ENCODE results near the gene KANSL1L.

The KANSL1L gene

DNA sequence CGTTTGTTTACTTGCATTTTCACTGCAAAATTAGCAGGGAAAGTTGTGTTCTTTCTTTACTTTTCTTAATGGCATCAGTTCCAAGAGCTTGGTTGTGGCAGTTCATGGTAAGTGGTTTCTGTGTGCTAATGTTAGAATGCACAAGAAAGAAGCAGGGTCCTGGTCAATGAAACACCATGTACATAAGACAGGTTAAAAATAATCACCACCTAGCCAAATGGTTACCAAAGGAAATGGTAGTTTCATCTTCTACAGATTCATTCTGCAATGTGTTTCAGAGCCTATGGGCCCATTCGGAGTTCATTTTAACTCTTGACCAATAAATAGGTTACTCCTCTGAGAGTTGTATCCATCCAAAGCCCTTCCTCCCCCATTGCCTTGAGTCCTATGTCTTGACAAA, 186.9 kb downstream of the KANSL1L start:
- H3K4me3 ChIP-seq (ENCODE audit: low read length), result no peak overlapping the region
- H3K4me2 ChIP-seq (ENCODE audit: low read length), result no peak overlapping the region
- TF ChIP-seq, protein P1, sequence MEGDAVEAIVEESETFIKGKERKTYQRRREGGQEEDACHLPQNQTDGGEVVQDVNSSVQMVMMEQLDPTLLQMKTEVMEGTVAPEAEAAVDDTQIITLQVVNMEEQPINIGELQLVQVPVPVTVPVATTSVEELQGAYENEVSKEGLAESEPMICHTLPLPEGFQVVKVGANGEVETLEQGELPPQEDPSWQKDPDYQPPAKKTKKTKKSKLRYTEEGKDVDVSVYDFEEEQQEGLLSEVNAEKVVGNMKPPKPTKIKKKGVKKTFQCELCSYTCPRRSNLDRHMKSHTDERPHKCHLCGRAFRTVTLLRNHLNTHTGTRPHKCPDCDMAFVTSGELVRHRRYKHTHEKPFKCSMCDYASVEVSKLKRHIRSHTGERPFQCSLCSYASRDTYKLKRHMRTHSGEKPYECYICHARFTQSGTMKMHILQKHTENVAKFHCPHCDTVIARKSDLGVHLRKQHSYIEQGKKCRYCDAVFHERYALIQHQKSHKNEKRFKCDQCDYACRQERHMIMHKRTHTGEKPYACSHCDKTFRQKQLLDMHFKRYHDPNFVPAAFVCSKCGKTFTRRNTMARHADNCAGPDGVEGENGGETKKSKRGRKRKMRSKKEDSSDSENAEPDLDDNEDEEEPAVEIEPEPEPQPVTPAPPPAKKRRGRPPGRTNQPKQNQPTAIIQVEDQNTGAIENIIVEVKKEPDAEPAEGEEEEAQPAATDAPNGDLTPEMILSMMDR (IDR thresholded peaks at IDR 0.05; ENCODE audit: low read depth, low read length, poor library complexity, severe bottlenecking), result no peak
- no peak for TF ChIP-seq EZH2phosphoT487 (IDR thresholded peaks at IDR 0.05; ENCODE audit: borderline replicate concordance, low read length)

DNA sequence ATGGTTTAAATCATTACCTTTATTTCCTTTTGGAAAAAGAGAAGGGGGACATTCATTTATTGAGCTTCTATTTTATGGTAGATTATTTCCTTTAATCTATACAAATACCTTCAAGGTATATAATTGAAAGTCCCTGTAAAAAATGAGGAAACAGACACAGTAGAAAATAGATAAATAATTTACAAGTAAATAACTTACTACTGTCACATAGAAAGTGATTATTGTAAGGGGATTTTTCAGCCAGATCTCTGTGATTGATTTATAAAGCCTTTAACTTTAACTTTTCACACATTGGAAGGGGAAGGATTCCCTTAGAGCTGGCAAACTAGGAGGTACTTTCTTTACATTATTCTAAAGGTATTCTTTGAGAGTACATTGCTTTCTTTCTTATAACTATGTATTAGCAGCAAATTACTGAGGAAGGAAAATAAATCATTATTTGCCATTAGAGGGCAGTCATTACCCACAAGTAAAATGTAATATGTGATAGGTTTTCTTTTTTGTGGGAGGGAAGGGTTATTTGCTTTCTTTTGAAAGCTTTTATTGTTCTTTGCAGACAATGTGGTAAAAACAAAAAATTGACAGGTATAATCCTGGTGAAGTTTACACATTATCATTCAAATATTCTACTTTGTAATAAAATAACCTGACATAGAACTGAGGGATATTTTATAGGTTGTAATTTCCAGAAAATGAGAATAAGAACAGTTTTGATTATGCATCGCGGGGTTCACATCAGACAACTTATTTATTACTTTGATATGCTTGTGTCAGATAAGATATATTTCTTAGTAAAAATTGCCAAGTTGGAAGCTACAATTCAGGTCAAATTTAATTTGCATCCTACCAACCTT, 193.6 kb downstream of the KANSL1L start:
- no peaks in the 10 kb centered on the region for H3K9me3 ChIP-seq (ENCODE audit: control insufficient read depth, insufficient read depth, low read length)
- H4K20me1 ChIP-seq (ENCODE audit: control insufficient read depth, insufficient read depth, low read depth, low read length), result no peaks in the 10 kb centered on the region
- H3K36me3 ChIP-seq (ENCODE audit: control insufficient read depth, low read length), result no peaks in the 10 kb centered on the region
- H3K4me2 ChIP-seq (ENCODE audit: low read length), result no peak overlapping the region
- H3K4me3 ChIP-seq (ENCODE audit: low read length), result no peak overlapping the region
- H3K79me2 ChIP-seq (ENCODE audit: control insufficient read depth, low read length), result no peaks in the 10 kb centered on the region
- H3F3A ChIP-seq (ENCODE audit: control insufficient read depth, insufficient read depth), result no peaks in the 10 kb centered on the region
- 0 out of 2 replicates have a peak, but pooled peaks cover 9% of the 10 kb centered on the region for H3K27me3 ChIP-seq (ENCODE audit: control insufficient read depth, low read length)
- no peak overlapping the region for H3K27ac ChIP-seq (ENCODE audit: low read depth, low read length)
- TF ChIP-seq EZH2phosphoT487 (IDR thresholded peaks at IDR 0.05; ENCODE audit: borderline replicate concordance, low read length), result no peak
- TF ChIP-seq, protein P1 (IDR thresholded peaks at IDR 0.05; ENCODE audit: low read depth, low read length, poor library complexity, severe bottlenecking), result peak; percentile 63
- no peaks in the 10 kb centered on the region for H3K4me1 ChIP-seq (ENCODE audit: control insufficient read depth, low read length)
- no peaks in the 10 kb centered on the region for H3K9me2 ChIP-seq (replicated peaks; ENCODE audit: control insufficient read depth, low read length)

More for the DNA sequence above, 186.9 kb downstream of the KANSL1L start:
- Histone ChIP-seq H3K9me3 (ENCODE audit: control insufficient read depth, insufficient read depth, low read length) (no peaks in the 10 kb centered on the region), H3K4me1 (ENCODE audit: control insufficient read depth, low read length) (peaks cover 8% of the 10 kb centered on the region), H3K36me3 (ENCODE audit: control insufficient read depth, low read length) (no peaks in the 10 kb centered on the region), H3K27me3 (ENCODE audit: control insufficient read depth, low read length) (0 out of 2 replicates have a peak, but pooled peaks cover 5% of the 10 kb centered on the region), H4K20me1 (ENCODE audit: control insufficient read depth, insufficient read depth, low read depth, low read length) (no peaks in the 10 kb centered on the region), H3K9me2 (replicated peaks; ENCODE audit: control insufficient read depth, low read length) (no peaks in the 10 kb centered on the region), H3K27ac (ENCODE audit: low read depth, low read length) (no peak overlapping the region), H3K79me2 (ENCODE audit: control insufficient read depth, low read length) (no peaks in the 10 kb centered on the region), H3F3A (ENCODE audit: control insufficient read depth, insufficient read depth) (no peaks in the 10 kb centered on the region)

DNA sequence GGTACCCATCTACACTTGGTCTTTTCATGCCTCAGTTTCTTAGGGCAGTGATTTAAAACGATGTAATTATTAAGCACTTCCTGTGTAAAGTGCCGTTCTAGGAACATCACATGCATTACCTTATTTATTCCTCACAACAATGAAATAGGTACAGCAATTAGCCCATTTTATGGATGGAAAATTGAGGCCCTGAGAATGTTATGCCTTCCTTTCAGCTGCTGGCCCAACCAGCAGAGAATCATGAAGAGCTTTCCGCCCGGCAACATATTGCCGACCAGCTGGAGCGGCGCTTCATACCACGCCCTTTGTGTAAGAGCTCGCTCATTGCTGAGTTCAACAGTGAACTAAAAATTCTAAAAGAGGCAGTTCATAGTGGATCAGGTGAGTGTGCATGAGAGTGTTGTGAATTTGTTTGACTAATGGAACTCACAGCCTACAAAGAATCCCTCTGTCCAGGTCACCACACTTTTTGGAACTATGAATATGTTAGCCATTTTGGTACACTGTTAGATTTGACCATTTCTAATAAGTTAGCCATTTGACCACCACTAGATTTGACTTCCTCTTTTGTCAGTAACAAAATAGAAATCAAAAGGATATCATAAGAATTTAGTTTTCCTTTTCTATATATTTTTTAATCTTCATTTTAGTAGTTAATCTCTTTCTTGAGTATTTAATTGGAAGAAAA, 194.4 kb downstream of the KANSL1L start:
- no peaks in the 10 kb centered on the region for H3K9me3 ChIP-seq (ENCODE audit: control insufficient read depth, insufficient read depth, low read length)
- no peaks in the 10 kb centered on the region for H3K9me2 ChIP-seq (replicated peaks; ENCODE audit: control insufficient read depth, low read length)
- no peaks in the 10 kb centered on the region for H3K4me1 ChIP-seq (ENCODE audit: control insufficient read depth, low read length)
- no peaks in the 10 kb centered on the region for H3K36me3 ChIP-seq (ENCODE audit: control insufficient read depth, low read length)
- no peaks in the 10 kb centered on the region for H3F3A ChIP-seq (ENCODE audit: control insufficient read depth, insufficient read depth)
- H3K27ac ChIP-seq (ENCODE audit: low read depth, low read length), result no peak overlapping the region
- no peak overlapping the region for H3K4me3 ChIP-seq (ENCODE audit: low read length)
- H4K20me1 ChIP-seq (ENCODE audit: control insufficient read depth, insufficient read depth, low read depth, low read length), result no peaks in the 10 kb centered on the region
- H3K27me3 ChIP-seq (ENCODE audit: control insufficient read depth, low read length), result 0 out of 2 replicates have a peak, but pooled peaks cover 8% of the 10 kb centered on the region
- TF ChIP-seq, protein P1 (IDR thresholded peaks at IDR 0.05; ENCODE audit: low read depth, low read length, poor library complexity, severe bottlenecking), result no peak
- TF ChIP-seq EZH2phosphoT487 (IDR thresholded peaks at IDR 0.05; ENCODE audit: borderline replicate concordance, low read length), result no peak
- H3K4me2 ChIP-seq (ENCODE audit: low read length), result no peak overlapping the region
- H3K79me2 ChIP-seq (ENCODE audit: control insufficient read depth, low read length), result no peaks in the 10 kb centered on the region
